GM23338 (cell line): ENCODE data around the gene RHOBTB3. TPM values are rescaled to one million over a fixed set of nuclear protein-coding genes. Genes with fewer than 3 reads are reported as not detected.

Experiments
- ATAC-seq: fragments of 200-7000 bp; cut with Tn5 transposase; 3 replicates; pipeline ENCODE4 v1.9.1; 2020
- DNase-seq: peaks from one replicate; pipeline ENCODE4 v3.0.0-alpha.2; 2015; ENCODE audit warnings: low spot score
- H2AFZ ChIP-seq: fragments of 200-600 bp; sonication (generic); 2 replicates; pipeline ENCODE4 v1.8.0; 2016; ENCODE audit warnings: antibody characterized with exemption, mild to moderate bottlenecking, moderate library complexity
- H3F3A ChIP-seq: fragments of 200-600 bp; sonication (generic); replicated peaks from 2 replicates; pipeline ENCODE4 v1.8.0; 2017; ENCODE audit warnings: antibody characterized with exemption, mixed run types, low read depth
- H3K27ac ChIP-seq: fragments of 200-600 bp; sonication (generic); 2 replicates; pipeline ENCODE4 v1.6.1; 2016; ENCODE audit warnings: low read depth
- H3K27me3 ChIP-seq: fragments of 200-600 bp; sonication (generic); 2 replicates; pipeline ENCODE4 v1.8.0; 2016; ENCODE audit warnings: mild to moderate bottlenecking, mixed run types, moderate library complexity; ENCODE audit not compliant: insufficient read depth
- H3K36me3 ChIP-seq: fragments of 200-600 bp; sonication (generic); 2 replicates; pipeline ENCODE4 v1.8.0; 2016; ENCODE audit warnings: mild to moderate bottlenecking; ENCODE audit not compliant: insufficient read depth
- H3K4me1 ChIP-seq: fragments of 200-600 bp; sonication (generic); 2 replicates; pipeline ENCODE4 v1.8.0; 2016; ENCODE audit warnings: mild to moderate bottlenecking, moderate library complexity; ENCODE audit not compliant: insufficient read depth
- H3K4me2 ChIP-seq: fragments of 200-600 bp; sonication (generic); 2 replicates; pipeline ENCODE4 v1.7.1; 2017; ENCODE audit warnings: mixed run types
- H3K4me3 ChIP-seq: fragments of 200-600 bp; sonication (generic); 2 replicates; pipeline ENCODE4 v1.6.1; 2016; ENCODE audit warnings: mixed run types
- H3K79me2 ChIP-seq: fragments of 200-600 bp; sonication (generic); replicated peaks from 2 replicates; pipeline ENCODE4 v1.8.0; 2017; ENCODE audit warnings: mild to moderate bottlenecking; ENCODE audit not compliant: insufficient read depth
- H3K9me2 ChIP-seq: fragments of 200-600 bp; sonication (generic); 2 replicates; pipeline ENCODE4 v1.8.0; 2017; ENCODE audit not compliant: insufficient read depth
- H4K20me1 ChIP-seq: fragments of 200-600 bp; sonication (generic); replicated peaks from 2 replicates; pipeline ENCODE4 v1.8.0; 2017; ENCODE audit warnings: mild to moderate bottlenecking; ENCODE audit not compliant: insufficient read depth
- H3K27ac Mint-ChIP-seq: 2 replicates; pipeline ENCODE4 v1.8.0; 2020; ENCODE audit warnings: inconsistent platforms, mild to moderate bottlenecking, moderate library complexity, mixed read lengths
- H3K27me3 Mint-ChIP-seq: 3 replicates; pipeline ENCODE4 v1.8.0; 2022; ENCODE audit warnings: low read depth, mild to moderate bottlenecking, moderate library complexity, mixed read lengths, inconsistent platforms; ENCODE audit not compliant: insufficient read depth, poor library complexity
- H3K36me3 Mint-ChIP-seq: 3 replicates; pipeline ENCODE4 v1.8.0; 2021; ENCODE audit warnings: low read depth, mild to moderate bottlenecking, inconsistent platforms, moderate library complexity, mixed read lengths
- H3K4me1 Mint-ChIP-seq: 3 replicates; pipeline ENCODE4 v1.8.0; 2020; ENCODE audit warnings: mild to moderate bottlenecking, inconsistent platforms, mixed read lengths
- H3K4me3 Mint-ChIP-seq: 3 replicates; pipeline ENCODE4 v1.8.0; 2021; ENCODE audit warnings: moderate library complexity, mild to moderate bottlenecking, inconsistent platforms, mixed read lengths
- H3K9me3 Mint-ChIP-seq: 3 replicates; pipeline ENCODE4 v1.8.0; 2020; ENCODE audit warnings: moderate library complexity, mild to moderate bottlenecking, inconsistent platforms, mixed read lengths
- CREB1 ChIP-seq: fragments of 250-450 bp; sonication (Bioruptor Pico); IDR thresholded peaks from 2 replicates; pipeline ENCODE4 v1.5.0; 2020; ENCODE audit warnings: low read depth, mild to moderate bottlenecking, moderate library complexity
- CTCF ChIP-seq, 2 experiments: fragments of 200-600 bp in 1 of 2; sonication (generic) in 1 of 2; conservative IDR thresholded peaks; 2 replicates each; pipeline versions ENCODE4 v1.5.1 to v1.6.1; 2016 to 2017; ENCODE audit warnings: antibody characterized with exemption in 2 of 2, low read depth in 2 of 2, mild to moderate bottlenecking in 2 of 2, moderate library complexity in 1 of 2
- ETS1 ChIP-seq: IDR thresholded peaks from 2 replicates; pipeline ENCODE4 v1.6.1; 2016; ENCODE audit warnings: antibody characterized with exemption
- EZH2 ChIP-seq: fragments of 200-600 bp; sonication (generic); IDR thresholded peaks from one replicate; pipeline ENCODE4 v1.8.0; 2017; ENCODE audit warnings: antibody characterized with exemption, mild to moderate bottlenecking, low read depth; ENCODE audit not compliant: unreplicated experiment
- EZH2phosphoT487 ChIP-seq: fragments of 200-600 bp; sonication (generic); IDR thresholded peaks from one replicate; pipeline ENCODE4 v1.8.1; 2018; ENCODE audit warnings: antibody characterized with exemption; ENCODE audit not compliant: unreplicated experiment
- NANOG ChIP-seq: IDR thresholded peaks from 2 replicates; pipeline ENCODE4 v1.6.1; 2016; ENCODE audit warnings: antibody characterized with exemption, borderline replicate concordance
- STAT1 ChIP-seq: IDR thresholded peaks from one replicate; pipeline ENCODE4 v1.6.1; 2016; ENCODE audit warnings: antibody characterized with exemption; ENCODE audit not compliant: unreplicated experiment
- ZNF114 ChIP-seq: fragments of 250-450 bp; sonication (Bioruptor Pico); IDR thresholded peaks from 2 replicates; pipeline ENCODE4 v1.5.0; 2020; ENCODE audit warnings: mild to moderate bottlenecking, moderate library complexity
- ZNF331 ChIP-seq: fragments of 250-450 bp; sonication (Bioruptor Pico); IDR thresholded peaks from 2 replicates; pipeline ENCODE4 v1.5.0; 2020; ENCODE audit warnings: low read depth, mild to moderate bottlenecking, moderate library complexity
- polyA plus RNA-seq: library from polyadenylated mRNA; unstranded; fragments of >200 nt; fragmentation: Nextera tagmentation; extraction: Ambion mirVana; gene quantifications from 2 replicates; pipeline ENCODE4 v1.2.1, GENCODE V29; 2016
- total RNA-seq: library from RNA; depleted of rRNA; stranded (reverse); fragments of >200 nt; shearing (Covaris generic); gene quantifications from 2 replicates; pipeline ENCODE4 v1.2.3, GENCODE V29; 2014

The RHOBTB3 gene
- total and polyA plus RNA-seq, 2 experiments from 2014 or later, result 10.0 to 13.4 TPM

GRCh38 chr5:95739857-95740256 is 8.7 kb downstream of the RHOBTB3 start:
- DNase-seq (no peak), ATAC-seq (no peak)
- H3K27me3 Mint-ChIP-seq, result peaks cover 2% of the 10 kb centered on the region
- H3K4me1 Mint-ChIP-seq, result peaks cover 4% of the 10 kb centered on the region; the same call in 1 of the 3 replicates
- no peak overlapping the region for H3K27ac ChIP-seq
- no peaks in the 10 kb centered on the region for H3K79me2 ChIP-seq
- H2AFZ ChIP-seq, result no peak overlapping the region
- H3K9me3 Mint-ChIP-seq, result no peaks in the 10 kb centered on the region
- no peaks in the 10 kb centered on the region for H3K9me2 ChIP-seq
- no peaks in the 10 kb centered on the region for H3K4me1 ChIP-seq
- H3K4me3 ChIP-seq, result no peak overlapping the region
- no peaks in the 10 kb centered on the region for H3K36me3 ChIP-seq
- H3F3A ChIP-seq, result no peaks in the 10 kb centered on the region
- H3K27me3 ChIP-seq, result peaks cover 8% of the 10 kb centered on the region
- no peaks in the 10 kb centered on the region; the same call in 1 of the 3 replicates for H3K36me3 Mint-ChIP-seq
- H3K4me2 ChIP-seq, result no peak overlapping the region
- H4K20me1 ChIP-seq, result no peaks in the 10 kb centered on the region
- TF ChIP-seq ZNF114 (no peak), STAT1 (no peak)
- no peak overlapping the region for H3K27ac Mint-ChIP-seq
- no peak overlapping the region for H3K4me3 Mint-ChIP-seq

- Histone ChIP-seq H3F3A (no peaks in the 10 kb centered on the region), H3K9me2 (no peaks in the 10 kb centered on the region), H3K36me3 (no peaks in the 10 kb centered on the region), H3K4me1 (no peaks in the 10 kb centered on the region), H3K27me3 (no peaks in the 10 kb centered on the region), H3K4me3 (no peak overlapping the region), H4K20me1 (no peaks in the 10 kb centered on the region), H3K79me2 (no peaks in the 10 kb centered on the region), H3K4me2 (no peak overlapping the region), H2AFZ (no peak overlapping the region), H3K27ac (no peak overlapping the region)
- Mint-ChIP-seq H3K36me3 (no peaks in the 10 kb centered on the region; the same call in 1 of the 3 replicates), H3K4me1 (peaks cover 4% of the 10 kb centered on the region; the same call in 1 of the 3 replicates), H3K4me3 (no peak overlapping the region), H3K9me3 (no peaks in the 10 kb centered on the region), H3K27ac (no peak overlapping the region), H3K27me3 (peaks cover 2% of the 10 kb centered on the region)
- no peak for TF ChIP-seq CTCF (conservative IDR thresholded peaks at IDR 0.05; ENCODE audit: low read depth in 2 of 2)
- no peak for TF ChIP-seq EZH2
- TF ChIP-seq ZNF331 (CRISPR knock-in tag), result no peak
- no peak for TF ChIP-seq ETS1
- TF ChIP-seq NANOG, result no peak
- no peak for TF ChIP-seq EZH2phosphoT487
- DNase-seq (no peak), ATAC-seq (no peak)
Observed at GRCh38 chr5:95741458-95741857, 10.3 kb downstream of the RHOBTB3 start.

- no peak overlapping the region for H3K4me2 ChIP-seq
- H3K9me2 ChIP-seq, result no peaks in the 10 kb centered on the region
- no peaks in the 10 kb centered on the region for H3K27me3 ChIP-seq
- no peak overlapping the region for H3K27ac ChIP-seq
- H3K27me3 Mint-ChIP-seq, result peaks cover 2% of the 10 kb centered on the region
- H3K36me3 ChIP-seq, result no peaks in the 10 kb centered on the region
- no peak overlapping the region for H3K4me3 ChIP-seq
- ATAC-seq (peak; percentile 39; the same call in 2 of the 3 replicates), DNase-seq (no peak)
- no peaks in the 10 kb centered on the region for H4K20me1 ChIP-seq
- no peak overlapping the region for H3K4me3 Mint-ChIP-seq
- H3K4me1 Mint-ChIP-seq, result peaks cover 11% of the 10 kb centered on the region
- no peak overlapping the region for H2AFZ ChIP-seq
- no peaks in the 10 kb centered on the region for H3K79me2 ChIP-seq
- H3K4me1 ChIP-seq, result no peaks in the 10 kb centered on the region
- H3K9me3 Mint-ChIP-seq, result no peaks in the 10 kb centered on the region
- no peaks in the 10 kb centered on the region; the same call in 1 of the 3 replicates for H3K36me3 Mint-ChIP-seq
- H3K27ac Mint-ChIP-seq, result no peak overlapping the region
- H3F3A ChIP-seq, result no peaks in the 10 kb centered on the region
- TF ChIP-seq ETS1, result no peak
- TF ChIP-seq CREB1 (CRISPR knock-in tag), result no peak
- no peak for TF ChIP-seq STAT1
- TF ChIP-seq ZNF331 (CRISPR knock-in tag), result no peak
- TF ChIP-seq CTCF (conservative IDR thresholded peaks at IDR 0.05; ENCODE audit: low read depth in 2 of 2), result no peak
- TF ChIP-seq NANOG, result no peak
Observed at GRCh38 chr5:95743232-95743631, 12.1 kb downstream of the RHOBTB3 start.
